ENCODE data around the gene PCED1A.

The PCED1A gene

DNA sequence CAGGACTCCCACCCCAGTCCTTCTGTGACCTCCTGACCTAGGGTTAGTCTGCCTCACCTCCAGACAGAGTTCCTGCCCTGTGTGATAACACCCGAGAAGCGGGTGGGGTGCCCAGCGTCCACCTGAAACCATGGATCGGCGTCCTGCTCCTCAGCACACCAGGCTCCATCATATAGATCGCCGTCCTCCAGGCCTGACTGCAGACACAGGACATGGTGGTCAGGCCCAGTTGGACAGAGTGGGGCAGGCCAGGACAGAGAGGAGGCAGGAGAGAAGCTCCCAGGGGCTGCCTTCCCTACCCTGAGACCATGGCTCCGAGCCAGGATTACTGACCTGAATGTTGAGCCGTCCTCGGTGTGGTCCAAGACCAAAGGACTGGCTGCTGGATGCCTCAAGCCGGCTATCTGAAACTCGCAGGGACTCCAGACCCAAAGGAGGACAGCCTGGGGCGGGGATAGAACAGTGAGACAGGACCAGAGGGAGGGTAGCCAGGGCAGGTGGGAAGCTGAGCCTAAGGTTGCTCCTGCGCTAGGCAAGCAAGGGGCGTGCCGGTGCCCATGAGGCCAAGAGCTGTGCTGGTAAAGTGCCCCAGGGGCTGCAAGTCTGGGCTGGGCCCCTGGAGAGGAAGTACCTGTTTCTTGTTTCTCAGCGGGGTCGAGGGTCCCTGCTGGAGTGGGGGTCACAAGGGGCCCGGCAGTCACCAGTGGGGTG is 42.2 kb downstream of the PCED1A start:
- H3K27ac ChIP-seq (ENCODE audit: low read depth, low read length): no peak overlapping the region
- no peaks in the 10 kb centered on the region for H3K4me1 ChIP-seq (ENCODE audit: control insufficient read depth, low read length)
- H3K36me3 ChIP-seq (ENCODE audit: control insufficient read depth, low read length): no peaks in the 10 kb centered on the region
- no peaks in the 10 kb centered on the region for H4K20me1 ChIP-seq (ENCODE audit: control insufficient read depth, insufficient read depth, low read depth, low read length)
- peaks cover 3% of the 10 kb centered on the region; the same call in 1 of the 2 replicates for H3K27me3 ChIP-seq (ENCODE audit: control insufficient read depth, low read length)
- TF ChIP-seq, protein P1, sequence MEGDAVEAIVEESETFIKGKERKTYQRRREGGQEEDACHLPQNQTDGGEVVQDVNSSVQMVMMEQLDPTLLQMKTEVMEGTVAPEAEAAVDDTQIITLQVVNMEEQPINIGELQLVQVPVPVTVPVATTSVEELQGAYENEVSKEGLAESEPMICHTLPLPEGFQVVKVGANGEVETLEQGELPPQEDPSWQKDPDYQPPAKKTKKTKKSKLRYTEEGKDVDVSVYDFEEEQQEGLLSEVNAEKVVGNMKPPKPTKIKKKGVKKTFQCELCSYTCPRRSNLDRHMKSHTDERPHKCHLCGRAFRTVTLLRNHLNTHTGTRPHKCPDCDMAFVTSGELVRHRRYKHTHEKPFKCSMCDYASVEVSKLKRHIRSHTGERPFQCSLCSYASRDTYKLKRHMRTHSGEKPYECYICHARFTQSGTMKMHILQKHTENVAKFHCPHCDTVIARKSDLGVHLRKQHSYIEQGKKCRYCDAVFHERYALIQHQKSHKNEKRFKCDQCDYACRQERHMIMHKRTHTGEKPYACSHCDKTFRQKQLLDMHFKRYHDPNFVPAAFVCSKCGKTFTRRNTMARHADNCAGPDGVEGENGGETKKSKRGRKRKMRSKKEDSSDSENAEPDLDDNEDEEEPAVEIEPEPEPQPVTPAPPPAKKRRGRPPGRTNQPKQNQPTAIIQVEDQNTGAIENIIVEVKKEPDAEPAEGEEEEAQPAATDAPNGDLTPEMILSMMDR (IDR thresholded peaks at IDR 0.05; ENCODE audit: low read depth, low read length, poor library complexity, severe bottlenecking): no peak
- TF ChIP-seq EZH2phosphoT487 (IDR thresholded peaks at IDR 0.05; ENCODE audit: borderline replicate concordance, low read length): no peak
- H3K4me2 ChIP-seq (ENCODE audit: low read length): no peak overlapping the region
- H3K4me3 ChIP-seq (ENCODE audit: low read length): no peak overlapping the region
- H3K9me3 ChIP-seq (ENCODE audit: control insufficient read depth, insufficient read depth, low read length): no peaks in the 10 kb centered on the region
- no peaks in the 10 kb centered on the region for H3F3A ChIP-seq (ENCODE audit: control insufficient read depth, insufficient read depth)
- no peaks in the 10 kb centered on the region for H3K9me2 ChIP-seq (replicated peaks; ENCODE audit: control insufficient read depth, low read length)
- H3K79me2 ChIP-seq (ENCODE audit: control insufficient read depth, low read length): no peaks in the 10 kb centered on the region

DNA sequence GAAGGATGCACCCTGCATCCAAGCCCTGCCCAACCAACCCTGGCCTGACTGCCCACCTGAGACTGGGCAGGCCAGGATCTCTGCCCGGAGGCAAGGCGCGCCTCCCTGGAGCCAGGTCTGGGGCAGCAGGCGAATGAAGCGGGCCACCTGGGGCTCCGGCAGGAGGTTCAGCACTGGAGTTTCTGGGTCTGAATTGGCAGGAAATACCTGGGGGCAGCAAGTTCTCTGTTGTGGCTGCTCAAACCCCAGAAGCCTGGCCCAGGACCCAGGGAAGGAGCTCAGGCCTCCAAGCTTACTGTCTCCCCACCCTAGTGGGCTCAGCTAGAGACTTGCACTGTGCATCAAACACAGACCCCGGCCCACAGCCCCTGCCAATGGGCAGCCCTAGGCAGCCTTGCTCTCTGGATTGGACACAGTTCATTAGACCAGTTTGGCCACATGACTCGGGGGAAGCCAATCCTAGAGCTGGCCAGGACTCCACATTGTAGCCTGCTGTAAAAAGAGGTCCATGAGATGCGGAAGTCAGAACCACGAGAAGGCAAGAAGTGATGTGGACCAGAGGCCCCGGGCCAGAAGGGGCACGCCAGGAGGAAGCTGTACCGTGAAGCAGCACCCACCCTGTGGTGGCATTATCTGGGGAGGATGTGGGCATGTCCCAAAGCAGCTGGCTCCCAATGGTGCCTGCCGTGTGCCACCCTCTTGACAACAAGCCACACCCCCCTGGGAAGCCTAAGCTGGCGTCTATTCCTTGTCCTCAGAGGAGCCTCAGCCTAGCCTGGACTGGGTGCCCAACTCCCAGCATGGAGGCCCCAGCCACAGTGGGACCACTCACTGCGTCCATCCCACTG is 43.1 kb downstream of the PCED1A start:
- Histone ChIP-seq H3K27me3 (ENCODE audit: control insufficient read depth, low read length) (peaks cover 3% of the 10 kb centered on the region; the same call in 1 of the 2 replicates), H3K9me2 (replicated peaks; ENCODE audit: control insufficient read depth, low read length) (no peaks in the 10 kb centered on the region), H3K4me1 (ENCODE audit: control insufficient read depth, low read length) (no peaks in the 10 kb centered on the region), H3K4me3 (ENCODE audit: low read length) (no peak overlapping the region), H3K4me2 (ENCODE audit: low read length) (no peak overlapping the region), H3K27ac (ENCODE audit: low read depth, low read length) (no peak overlapping the region), H4K20me1 (ENCODE audit: control insufficient read depth, insufficient read depth, low read depth, low read length) (no peaks in the 10 kb centered on the region), H3F3A (ENCODE audit: control insufficient read depth, insufficient read depth) (no peaks in the 10 kb centered on the region), H3K9me3 (ENCODE audit: control insufficient read depth, insufficient read depth, low read length) (no peaks in the 10 kb centered on the region), H3K36me3 (ENCODE audit: control insufficient read depth, low read length) (no peaks in the 10 kb centered on the region), H3K79me2 (ENCODE audit: control insufficient read depth, low read length) (no peaks in the 10 kb centered on the region)
- TF ChIP-seq, protein P1 (IDR thresholded peaks at IDR 0.05; ENCODE audit: low read depth, low read length, poor library complexity, severe bottlenecking): no peak
- TF ChIP-seq EZH2phosphoT487 (IDR thresholded peaks at IDR 0.05; ENCODE audit: borderline replicate concordance, low read length): no peak

DNA sequence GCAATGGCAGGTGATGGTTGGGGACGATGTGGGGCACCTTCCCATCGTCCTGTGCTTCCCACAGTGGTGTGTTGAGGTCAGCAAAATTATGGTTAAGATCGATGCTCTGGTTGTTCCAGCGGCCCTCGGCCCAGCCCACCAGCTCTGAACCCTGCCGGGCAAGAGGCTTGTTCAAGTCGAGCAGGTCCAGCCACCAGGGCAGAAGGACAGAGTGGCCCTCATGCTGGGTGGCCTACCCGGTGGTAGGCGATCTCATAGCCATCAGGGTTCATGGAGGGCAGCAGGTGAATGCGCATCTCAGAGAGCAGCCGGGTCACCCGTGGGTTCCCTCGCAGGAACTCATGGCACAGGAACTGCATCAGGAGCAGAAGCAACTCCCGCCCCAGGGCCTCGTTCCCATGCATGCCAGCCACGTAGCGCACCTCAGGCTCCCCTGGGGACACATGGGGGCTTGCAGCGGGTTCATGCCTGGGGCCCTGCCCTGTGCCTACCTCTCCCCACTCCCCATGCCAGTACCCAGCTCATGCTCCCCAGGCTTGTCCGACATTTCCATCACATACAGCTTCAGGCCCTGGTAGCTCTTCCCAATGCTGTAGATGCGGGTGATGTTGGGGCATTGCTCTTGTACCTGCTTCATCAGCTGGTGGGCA is 44.3 kb downstream of the PCED1A start:
- Histone ChIP-seq H3K79me2 (ENCODE audit: control insufficient read depth, low read length) (no peaks in the 10 kb centered on the region), H3K4me3 (ENCODE audit: low read length) (no peak overlapping the region), H3K4me2 (ENCODE audit: low read length) (no peak overlapping the region), H3K27ac (ENCODE audit: low read depth, low read length) (no peak overlapping the region), H4K20me1 (ENCODE audit: control insufficient read depth, insufficient read depth, low read depth, low read length) (no peaks in the 10 kb centered on the region), H3K9me2 (replicated peaks; ENCODE audit: control insufficient read depth, low read length) (no peaks in the 10 kb centered on the region), H3K4me1 (ENCODE audit: control insufficient read depth, low read length) (no peaks in the 10 kb centered on the region), H3K9me3 (ENCODE audit: control insufficient read depth, insufficient read depth, low read length) (no peaks in the 10 kb centered on the region), H3K27me3 (ENCODE audit: control insufficient read depth, low read length) (peaks cover 7% of the 10 kb centered on the region; the same call in 1 of the 2 replicates), H3F3A (ENCODE audit: control insufficient read depth, insufficient read depth) (no peaks in the 10 kb centered on the region), H3K36me3 (ENCODE audit: control insufficient read depth, low read length) (no peaks in the 10 kb centered on the region)
- no peak for TF ChIP-seq EZH2phosphoT487 (IDR thresholded peaks at IDR 0.05; ENCODE audit: borderline replicate concordance, low read length)
- TF ChIP-seq, protein P1 (IDR thresholded peaks at IDR 0.05; ENCODE audit: low read depth, low read length, poor library complexity, severe bottlenecking): no peak

All from DOHH2 (cell line).